NB4 (cell line): Measurements from ENCODE around the gene HS6ST2.

Experiments used
- DNase-seq: peaks from one replicate; pipeline ENCODE4 v3.0.0; 2010; ENCODE audit warnings: low read depth
- H3K4me3 ChIP-seq: one replicate; pipeline ENCODE4 v1.5.1; 2011; ENCODE audit warnings: mild to moderate bottlenecking, low read depth, low read length, moderate library complexity
- MYC ChIP-seq: IDR thresholded peaks from 2 replicates; pipeline ENCODE4 v1.6.1; 2011; ENCODE audit warnings: low read depth, low read length
- POLR2A ChIP-seq: IDR thresholded peaks from 2 replicates; pipeline ENCODE4 v1.6.1; 2011; ENCODE audit warnings: mild to moderate bottlenecking; ENCODE audit not compliant: insufficient read length; ENCODE audit errors: extremely low read depth
- TF ChIP-seq, protein P1 (sequence below): IDR thresholded peaks from 2 replicates; pipeline ENCODE4 v1.6.1; 2011; ENCODE audit warnings: low read depth, low read length
- TF ChIP-seq, protein P2 (sequence below): IDR thresholded peaks from one replicate; pipeline ENCODE4 v1.5.1; 2012; ENCODE audit warnings: low read depth, low read length

Gene HS6ST2

DNA sequence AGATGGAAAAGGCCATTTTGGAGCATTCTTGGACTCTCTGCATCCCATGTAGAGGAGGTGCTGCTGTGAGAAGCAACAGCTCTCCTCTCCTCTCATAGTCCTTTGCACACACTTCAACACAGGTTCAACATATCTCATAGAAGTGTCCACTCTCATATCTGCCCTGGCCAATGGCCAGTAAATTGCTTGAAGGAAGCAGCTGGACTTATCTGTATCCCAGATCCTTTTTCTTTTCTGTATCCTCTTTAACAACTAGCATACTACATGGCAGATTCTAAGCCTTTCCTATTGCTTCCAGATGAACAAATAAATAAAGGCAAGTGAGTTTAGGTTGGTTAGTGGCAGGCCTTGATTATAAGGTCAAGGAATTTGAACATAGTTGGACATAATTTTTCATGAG is 122.0 kb downstream of the HS6ST2 start:
- TF ChIP-seq, protein P1, sequence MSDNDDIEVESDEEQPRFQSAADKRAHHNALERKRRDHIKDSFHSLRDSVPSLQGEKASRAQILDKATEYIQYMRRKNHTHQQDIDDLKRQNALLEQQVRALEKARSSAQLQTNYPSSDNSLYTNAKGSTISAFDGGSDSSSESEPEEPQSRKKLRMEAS = no peak
- TF ChIP-seq, protein P2, sequence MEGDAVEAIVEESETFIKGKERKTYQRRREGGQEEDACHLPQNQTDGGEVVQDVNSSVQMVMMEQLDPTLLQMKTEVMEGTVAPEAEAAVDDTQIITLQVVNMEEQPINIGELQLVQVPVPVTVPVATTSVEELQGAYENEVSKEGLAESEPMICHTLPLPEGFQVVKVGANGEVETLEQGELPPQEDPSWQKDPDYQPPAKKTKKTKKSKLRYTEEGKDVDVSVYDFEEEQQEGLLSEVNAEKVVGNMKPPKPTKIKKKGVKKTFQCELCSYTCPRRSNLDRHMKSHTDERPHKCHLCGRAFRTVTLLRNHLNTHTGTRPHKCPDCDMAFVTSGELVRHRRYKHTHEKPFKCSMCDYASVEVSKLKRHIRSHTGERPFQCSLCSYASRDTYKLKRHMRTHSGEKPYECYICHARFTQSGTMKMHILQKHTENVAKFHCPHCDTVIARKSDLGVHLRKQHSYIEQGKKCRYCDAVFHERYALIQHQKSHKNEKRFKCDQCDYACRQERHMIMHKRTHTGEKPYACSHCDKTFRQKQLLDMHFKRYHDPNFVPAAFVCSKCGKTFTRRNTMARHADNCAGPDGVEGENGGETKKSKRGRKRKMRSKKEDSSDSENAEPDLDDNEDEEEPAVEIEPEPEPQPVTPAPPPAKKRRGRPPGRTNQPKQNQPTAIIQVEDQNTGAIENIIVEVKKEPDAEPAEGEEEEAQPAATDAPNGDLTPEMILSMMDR = no peak
- TF ChIP-seq POLR2A (no peak), MYC (no peak)
- DNase-seq = no peak

DNA sequence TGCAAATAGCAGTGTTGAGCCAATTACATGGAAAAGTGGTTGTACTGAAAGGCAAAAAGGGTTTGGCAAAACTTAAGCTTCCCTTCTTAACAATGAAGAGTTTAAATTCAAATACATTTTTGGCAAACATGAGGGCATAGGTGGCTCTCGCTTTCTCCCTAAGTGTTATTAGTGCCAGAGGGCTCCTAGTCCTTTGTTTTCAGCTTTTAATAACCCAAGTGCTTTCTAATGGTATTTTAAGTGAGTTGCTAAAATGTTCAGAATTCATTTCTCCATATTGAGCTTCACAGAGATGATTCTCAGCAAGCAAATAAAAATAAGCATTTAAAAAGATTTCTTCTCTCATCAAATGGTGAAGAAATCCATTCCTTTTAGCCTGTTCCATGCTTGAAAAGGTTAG is 123.7 kb downstream of the HS6ST2 start:
- no peak for TF ChIP-seq POLR2A
- TF ChIP-seq, protein P2 = no peak
- TF ChIP-seq, protein P1 = no peak
- TF ChIP-seq MYC = no peak
- DNase-seq = no peak
- H3K4me3 ChIP-seq = no peak overlapping the region

More for the DNA sequence above, 122.0 kb downstream of the HS6ST2 start:
- no peak overlapping the region for H3K4me3 ChIP-seq

DNA sequence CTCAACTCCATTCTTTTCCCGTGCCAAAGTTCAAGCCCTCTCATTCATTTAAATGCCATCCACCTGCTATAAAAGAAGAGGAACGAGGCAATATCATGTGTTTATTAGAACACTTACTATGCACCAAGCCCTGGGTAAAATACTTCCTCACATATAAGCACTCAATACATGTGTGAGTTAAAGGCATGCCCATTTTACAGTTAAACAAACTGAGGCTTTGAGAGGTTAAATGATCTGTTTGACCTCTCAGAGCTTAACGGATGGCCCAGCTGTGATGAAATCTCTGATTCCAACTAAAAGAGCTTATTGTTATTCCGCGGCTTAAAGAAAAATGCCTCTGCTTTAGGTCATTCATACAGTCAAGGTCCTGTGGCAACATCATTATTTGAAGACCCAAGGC is 124.3 kb downstream of the HS6ST2 start:
- TF ChIP-seq, protein P2 = no peak
- TF ChIP-seq, protein P1 = no peak
- no peak for TF ChIP-seq POLR2A
- no peak for TF ChIP-seq MYC
- H3K4me3 ChIP-seq = no peak overlapping the region
- DNase-seq = no peak

DNA sequence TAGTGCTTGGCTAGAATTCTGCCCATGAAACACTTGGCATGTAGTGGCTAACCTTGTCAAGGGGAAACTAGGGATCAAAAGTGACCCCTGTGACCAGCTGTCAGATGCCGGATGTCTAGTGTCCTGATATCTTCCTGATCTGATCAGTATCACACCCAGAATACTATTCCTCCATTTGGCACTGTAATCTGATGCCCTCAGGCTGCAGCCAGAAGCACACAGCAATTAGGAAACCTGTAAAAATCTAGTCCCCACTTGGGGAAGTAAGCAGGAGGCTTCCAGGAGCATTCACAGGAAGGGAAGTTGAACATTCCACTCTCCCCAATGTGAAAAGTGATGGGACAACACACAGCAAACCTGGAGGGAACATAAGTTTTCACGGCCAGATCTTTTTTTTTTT is 125.1 kb downstream of the HS6ST2 start:
- no peak for DNase-seq
- H3K4me3 ChIP-seq = no peak overlapping the region
- TF ChIP-seq, protein P1 = no peak
- TF ChIP-seq MYC = no peak
- no peak for TF ChIP-seq POLR2A
- TF ChIP-seq, protein P2 = no peak

DNA sequence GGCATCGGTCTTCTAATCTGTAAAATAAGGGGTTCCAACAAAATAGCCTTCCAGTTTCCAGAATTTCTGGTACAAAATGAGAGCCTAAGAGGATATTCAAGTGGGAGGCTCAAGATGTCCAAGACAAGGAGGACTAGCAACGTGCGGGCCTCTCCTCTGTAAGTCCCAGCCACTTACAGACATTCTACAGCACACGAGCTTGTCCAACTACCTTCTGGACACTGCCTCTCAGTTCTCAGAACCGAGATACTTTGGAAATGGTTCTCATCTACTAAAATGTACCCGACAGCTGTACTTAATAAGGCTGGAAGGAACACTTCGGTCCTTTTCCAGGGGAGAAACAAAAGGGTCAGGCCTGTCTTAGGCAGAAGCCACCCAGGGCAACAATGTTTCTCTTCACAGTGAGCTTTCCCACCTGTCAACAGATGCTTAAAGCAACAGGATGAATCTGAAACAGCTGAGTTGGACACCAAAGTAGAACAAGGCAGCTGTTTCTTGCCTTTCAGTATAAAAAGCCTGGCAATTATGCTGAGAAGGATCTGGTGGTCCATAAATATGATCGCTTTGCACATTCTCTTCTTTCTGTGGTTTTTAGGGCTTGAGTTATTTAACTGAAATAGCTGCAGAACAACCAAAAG is 127.0 kb downstream of the HS6ST2 start:
- DNase-seq = no peak
- H3K4me3 ChIP-seq = no peak overlapping the region
- TF ChIP-seq MYC = no peak
- no peak for TF ChIP-seq POLR2A
- TF ChIP-seq, protein P1 = no peak
- TF ChIP-seq, protein P2 = no peak
